Trophoblast cell (in vitro differentiated cells and primary cell): ENCODE results near the gene EML1.

Source experiments
- DNase-seq, 2 donors: peaks; one replicate each; pipeline ENCODE4 v3.0.0-alpha.2; 2016
- H2AFZ ChIP-seq: 2 replicates; pipeline ENCODE4 v1.6.1; 2013; ENCODE audit warnings: low read length, moderate library complexity, mild to moderate bottlenecking; ENCODE audit not compliant: insufficient read depth, poor library complexity
- H2AK5ac ChIP-seq: 2 replicates; pipeline ENCODE4 v1.6.1; 2013; ENCODE audit warnings: mild to moderate bottlenecking, low read length
- H2BK120ac ChIP-seq: 2 replicates; pipeline ENCODE4 v1.6.1; 2013; ENCODE audit warnings: low read length, mild to moderate bottlenecking, moderate library complexity; ENCODE audit not compliant: insufficient read depth, poor library complexity
- H2BK12ac ChIP-seq: 2 replicates; pipeline ENCODE4 v1.6.1; 2013; ENCODE audit warnings: mild to moderate bottlenecking, low read length, moderate library complexity
- H2BK5ac ChIP-seq: 2 replicates; pipeline ENCODE4 v1.6.1; 2013; ENCODE audit warnings: low read length, low read depth, moderate library complexity, mild to moderate bottlenecking; ENCODE audit not compliant: poor library complexity
- H3K14ac ChIP-seq: 2 replicates; pipeline ENCODE4 v1.6.1; 2013; ENCODE audit warnings: mild to moderate bottlenecking, low read length
- H3K18ac ChIP-seq: 2 replicates; pipeline ENCODE4 v1.6.1; 2013; ENCODE audit warnings: mild to moderate bottlenecking, low read length
- H3K23ac ChIP-seq: 2 replicates; pipeline ENCODE4 v1.6.1; 2013; ENCODE audit warnings: low read length
- H3K27ac ChIP-seq: 2 replicates; pipeline ENCODE4 v1.5.1; 2013; ENCODE audit warnings: low read depth, mild to moderate bottlenecking, inconsistent platforms, low read length, moderate library complexity
- H3K27me3 ChIP-seq: 2 replicates; pipeline ENCODE4 v1.6.1; 2013; ENCODE audit warnings: inconsistent platforms, mild to moderate bottlenecking, low read length, moderate library complexity; ENCODE audit not compliant: insufficient read depth
- H3K36me3 ChIP-seq, 2 experiments: 1 replicate in 1 of 2; 2 replicates in 1 of 2; pipeline ENCODE4 v1.6.1; 2013; ENCODE audit warnings: low read length in 2 of 2, mild to moderate bottlenecking in 2 of 2, moderate library complexity in 1 of 2; ENCODE audit not compliant: insufficient read depth in 2 of 2, control insufficient read depth in 1 of 2
- H3K4ac ChIP-seq: 2 replicates; pipeline ENCODE4 v1.6.1; 2013; ENCODE audit warnings: low read depth, mild to moderate bottlenecking, low read length, moderate library complexity
- H3K4me1 ChIP-seq, 2 experiments: 1 replicate in 1 of 2; 2 replicates in 1 of 2; pipeline ENCODE4 v1.6.1; 2013; ENCODE audit warnings: low read length in 2 of 2, mild to moderate bottlenecking in 2 of 2, moderate library complexity in 1 of 2; ENCODE audit not compliant: insufficient read depth in 2 of 2, control insufficient read depth in 1 of 2
- H3K4me2 ChIP-seq: 2 replicates; pipeline ENCODE4 v1.6.1; 2013; ENCODE audit warnings: inconsistent platforms, mild to moderate bottlenecking, low read length, moderate library complexity
- H3K4me3 ChIP-seq: 2 replicates; pipeline ENCODE4 v1.5.1; 2013; ENCODE audit warnings: mild to moderate bottlenecking, low read depth, low read length, inconsistent platforms
- H3K79me1 ChIP-seq: one replicate; pipeline ENCODE4 v1.6.1; 2013; ENCODE audit warnings: low read length
- H3K79me2 ChIP-seq: 2 replicates; pipeline ENCODE4 v1.6.1; 2013; ENCODE audit warnings: low read length, mild to moderate bottlenecking; ENCODE audit not compliant: control insufficient read depth, insufficient read depth, poor library complexity
- H3K9ac ChIP-seq: 2 replicates; pipeline ENCODE4 v1.6.1; 2013; ENCODE audit warnings: mild to moderate bottlenecking, low read length
- H3K9me3 ChIP-seq: 2 replicates; pipeline ENCODE4 v1.6.1; 2013; ENCODE audit warnings: low read depth, mild to moderate bottlenecking, control low read depth, inconsistent platforms, low read length; ENCODE audit not compliant: insufficient read depth
- H4K12ac ChIP-seq: 2 replicates; pipeline ENCODE4 v1.6.1; 2013; ENCODE audit warnings: low read depth, mild to moderate bottlenecking, low read length, moderate library complexity
- H4K8ac ChIP-seq: 2 replicates; pipeline ENCODE4 v1.6.1; 2013; ENCODE audit warnings: low read depth, mild to moderate bottlenecking, low read length, moderate library complexity
- H4K91ac ChIP-seq: one replicate; pipeline ENCODE4 v1.6.1; 2013; ENCODE audit warnings: low read depth, mild to moderate bottlenecking, low read length, moderate library complexity
- WGBS: extraction: QIAGEN DNeasy Blood & Tissue Kit; methylation state at CpG from one replicate; pipeline ENCODE4 v1.1.7; 2013; ENCODE audit warnings: missing lambda C conversion rate; ENCODE audit not compliant: insufficient read length, insufficient coverage; ENCODE audit errors: extremely low coverage; 5-methylcytosine and 5-hydroxymethylcytosine counted together

EML1 gene

DNA sequence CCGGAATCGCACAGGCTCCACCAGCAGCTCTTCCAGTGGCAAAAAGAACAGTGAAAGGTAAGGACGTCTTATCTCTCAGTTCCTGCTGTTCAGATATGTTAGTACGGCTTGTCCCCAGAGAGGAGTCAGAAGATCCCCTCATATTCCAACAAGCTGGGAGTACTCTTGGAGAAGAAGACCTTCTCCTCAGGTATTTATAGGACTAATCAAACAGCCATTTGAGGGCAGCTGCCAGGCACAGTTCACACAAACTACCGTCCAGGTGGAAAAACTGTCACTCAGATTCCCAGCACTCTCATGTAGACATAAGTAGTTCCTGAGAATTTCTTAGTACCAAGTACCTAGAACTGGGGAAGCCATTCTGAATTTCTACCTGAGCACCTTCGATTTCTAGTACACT lies 85.3 kb downstream of the EML1 start:
- WGBS: no CpG with 5 or more reads among the region's 6 CpGs
- no peaks in the 10 kb centered on the region for H3K27me3 ChIP-seq
- no peak overlapping the region for H4K12ac ChIP-seq
- H2BK120ac ChIP-seq: no peak overlapping the region
- no peaks in the 10 kb centered on the region for H3K79me2 ChIP-seq
- H3K9me3 ChIP-seq: no peaks in the 10 kb centered on the region
- no peaks in the 10 kb centered on the region for H3K79me1 ChIP-seq
- no peak overlapping the region for H3K4me3 ChIP-seq
- H2AK5ac ChIP-seq: no peak overlapping the region
- H3K9ac ChIP-seq: no peak overlapping the region
- no peak overlapping the region for H3K23ac ChIP-seq
- no peak overlapping the region for H4K91ac ChIP-seq
- no peaks in the 10 kb centered on the region for H3K36me3 ChIP-seq
- H3K4me2 ChIP-seq: no peak overlapping the region
- H4K8ac ChIP-seq: no peak overlapping the region
- H2BK12ac ChIP-seq: no peak overlapping the region
- no peak overlapping the region for H3K4ac ChIP-seq
- no peak overlapping the region for H2AFZ ChIP-seq
- H3K4me1 ChIP-seq: no peaks in the 10 kb centered on the region
- no peak overlapping the region for H3K14ac ChIP-seq
- DNase-seq: no peak
- no peak overlapping the region for H3K27ac ChIP-seq
- H2BK5ac ChIP-seq: no peak overlapping the region
- H3K18ac ChIP-seq: no peak overlapping the region

DNA sequence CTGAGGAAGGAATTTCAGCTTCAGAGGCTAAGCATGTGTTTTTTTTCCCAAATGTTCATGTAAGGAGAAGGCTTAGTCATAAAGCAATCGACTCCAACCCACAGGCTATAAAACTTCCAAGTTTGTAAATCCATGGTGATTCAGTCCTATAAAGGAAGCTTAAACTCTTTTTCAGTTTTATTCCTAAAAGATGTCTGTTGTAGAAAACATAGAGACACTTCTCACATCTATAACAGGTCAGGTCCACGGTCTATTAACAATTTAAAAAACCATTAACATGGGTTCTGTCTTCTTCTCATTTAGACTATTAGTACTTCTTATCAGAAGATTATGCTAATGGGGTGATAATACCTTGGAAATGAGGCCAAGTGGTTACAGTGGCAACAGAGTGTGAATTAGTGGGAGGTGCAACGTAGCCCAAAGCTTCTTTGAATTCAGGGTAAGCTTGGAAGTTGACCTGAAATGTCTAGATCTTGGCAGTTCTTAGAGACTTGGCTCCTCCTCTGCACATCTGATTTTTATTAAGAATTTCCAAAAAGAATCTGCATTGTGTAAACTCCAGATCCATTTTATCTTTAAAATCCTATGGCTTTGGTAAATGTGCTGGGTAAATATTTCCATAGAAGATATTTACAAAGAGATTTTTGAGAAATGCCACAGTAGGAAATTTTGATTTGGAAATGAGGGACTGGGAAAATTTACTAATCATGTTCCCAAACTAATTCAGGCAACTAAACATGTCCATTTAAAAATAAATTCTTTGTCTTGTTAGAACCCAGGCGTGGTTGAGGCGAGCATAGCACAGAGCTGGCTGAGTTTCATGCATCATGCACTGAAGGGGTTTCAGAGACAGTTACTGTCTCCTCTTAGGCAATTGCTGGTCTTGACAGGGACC lies 86.4 kb downstream of the EML1 start:
- Histone ChIP-seq H3K27ac (no peak overlapping the region), H3K4me3 (no peak overlapping the region), H2BK120ac (no peak overlapping the region), H3K79me1 (no peaks in the 10 kb centered on the region), H3K23ac (no peak overlapping the region), H4K12ac (no peak overlapping the region), H2BK5ac (no peak overlapping the region), H3K4me2 (no peak overlapping the region), H3K36me3 (no peaks in the 10 kb centered on the region), H3K14ac (no peak overlapping the region), H3K27me3 (no peaks in the 10 kb centered on the region), H4K8ac (no peak overlapping the region), H2AK5ac (no peak overlapping the region), H2BK12ac (no peak overlapping the region), H3K18ac (no peak overlapping the region), H3K4me1 (no peaks in the 10 kb centered on the region), H3K4ac (no peak overlapping the region), H3K9me3 (no peaks in the 10 kb centered on the region), H2AFZ (no peak overlapping the region), H3K9ac (no peak overlapping the region), H3K79me2 (no peaks in the 10 kb centered on the region), H4K91ac (no peak overlapping the region)
- no CpG with 5 or more reads among the region's 5 CpGs for WGBS
- DNase-seq: no peak

DNA sequence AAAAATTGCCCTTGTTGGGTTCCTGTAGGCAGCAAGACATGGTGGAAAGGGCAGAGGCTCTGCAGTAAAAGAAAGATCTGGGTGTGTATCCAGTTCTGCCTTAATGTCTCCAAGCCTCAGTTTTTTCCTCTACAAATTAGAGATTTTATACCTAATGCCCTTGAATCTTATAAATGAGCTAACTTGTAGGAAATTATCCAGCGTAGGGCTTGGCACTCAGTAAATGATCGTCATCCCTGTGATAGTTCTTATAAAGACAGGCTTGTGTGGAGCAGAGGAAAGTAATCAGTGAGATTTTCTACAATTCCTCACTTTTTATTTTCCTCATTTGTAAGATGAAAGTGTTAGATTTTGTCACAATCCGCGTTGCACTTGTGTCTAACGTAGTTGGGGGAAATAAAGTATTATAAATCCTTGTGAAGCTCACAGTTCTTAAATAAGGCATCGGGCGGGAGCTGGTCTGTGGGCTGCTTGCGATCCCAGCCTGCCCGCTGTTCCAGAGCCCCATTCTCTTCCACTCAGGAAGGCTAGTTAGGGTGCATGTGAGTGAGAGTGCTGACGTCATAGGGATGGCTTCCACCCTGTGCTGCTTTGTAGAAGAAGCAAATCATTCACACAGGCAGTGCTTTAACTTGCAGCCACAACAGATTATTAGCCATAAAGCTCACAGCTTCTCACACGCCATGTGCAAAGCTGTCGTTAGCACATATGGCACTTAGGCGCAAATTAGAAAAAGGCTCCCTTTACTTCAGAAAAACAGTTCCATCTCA lies 87.6 kb downstream of the EML1 start:
- no peak overlapping the region for H2BK5ac ChIP-seq
- no peak overlapping the region for H3K4me3 ChIP-seq
- no peaks in the 10 kb centered on the region for H3K79me1 ChIP-seq
- H3K27ac ChIP-seq: no peak overlapping the region
- no CpG with 5 or more reads among the region's 13 CpGs for WGBS
- no peak overlapping the region for H3K14ac ChIP-seq
- H2BK120ac ChIP-seq: no peak overlapping the region
- no peaks in the 10 kb centered on the region for H3K4me1 ChIP-seq
- H4K8ac ChIP-seq: no peak overlapping the region
- H4K91ac ChIP-seq: no peak overlapping the region
- no peaks in the 10 kb centered on the region for H3K36me3 ChIP-seq
- H3K18ac ChIP-seq: no peak overlapping the region
- no peak overlapping the region for H3K4ac ChIP-seq
- DNase-seq: no peak
- H3K9me3 ChIP-seq: no peaks in the 10 kb centered on the region
- H4K12ac ChIP-seq: no peak overlapping the region
- H3K27me3 ChIP-seq: no peaks in the 10 kb centered on the region
- no peaks in the 10 kb centered on the region for H3K79me2 ChIP-seq
- no peak overlapping the region for H3K23ac ChIP-seq
- H3K9ac ChIP-seq: no peak overlapping the region
- H3K4me2 ChIP-seq: no peak overlapping the region
- H2AFZ ChIP-seq: no peak overlapping the region
- no peak overlapping the region for H2AK5ac ChIP-seq
- no peak overlapping the region for H2BK12ac ChIP-seq

DNA sequence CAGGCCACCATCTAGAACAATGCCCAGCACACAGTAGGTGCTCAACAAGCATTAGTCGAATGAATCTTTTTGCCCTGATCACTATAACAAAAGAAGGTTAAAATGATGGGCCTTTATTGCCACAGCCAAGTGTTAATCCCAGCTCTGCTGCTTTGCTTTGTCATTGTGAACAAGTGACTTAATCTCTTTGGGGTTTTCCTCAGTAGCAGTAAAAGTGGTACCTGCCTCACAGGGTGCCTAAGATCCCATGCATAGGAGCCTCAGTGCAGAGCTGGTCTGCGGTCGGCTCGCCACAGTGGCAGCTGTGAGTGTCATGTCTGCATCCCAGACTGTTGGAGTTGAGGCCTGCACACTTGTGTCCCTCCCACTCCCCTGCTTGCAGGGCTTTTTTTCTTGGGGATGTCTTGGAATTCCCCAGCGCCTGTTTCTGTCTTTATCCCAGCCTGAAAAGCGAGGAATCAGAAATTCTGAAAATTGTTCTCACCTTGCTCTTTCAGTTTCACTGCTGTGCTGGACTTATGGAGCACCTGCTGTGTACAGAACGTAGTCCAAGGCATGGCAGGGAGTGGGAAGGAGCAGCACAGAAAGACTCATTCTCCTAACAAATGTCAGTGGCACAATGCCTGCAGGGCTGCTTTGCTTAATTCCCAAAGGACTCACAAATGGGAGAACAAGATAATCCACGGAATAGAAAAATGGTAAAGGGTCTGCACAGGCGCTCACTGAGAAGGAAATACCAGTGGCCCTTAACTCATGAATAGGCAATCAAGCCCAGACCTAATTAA lies 90.8 kb downstream of the EML1 start:
- H4K8ac ChIP-seq: no peak overlapping the region
- no peak overlapping the region for H3K4me2 ChIP-seq
- no peak overlapping the region for H4K91ac ChIP-seq
- H2BK12ac ChIP-seq: no peak overlapping the region
- no peak overlapping the region for H2AFZ ChIP-seq
- H3K4ac ChIP-seq: no peak overlapping the region
- H3K23ac ChIP-seq: no peak overlapping the region
- no peaks in the 10 kb centered on the region for H3K79me1 ChIP-seq
- no peak for DNase-seq
- no peak overlapping the region for H2AK5ac ChIP-seq
- H3K36me3 ChIP-seq: no peaks in the 10 kb centered on the region
- H4K12ac ChIP-seq: no peak overlapping the region
- no peak overlapping the region for H3K14ac ChIP-seq
- no peaks in the 10 kb centered on the region for H3K9me3 ChIP-seq
- H3K79me2 ChIP-seq: no peaks in the 10 kb centered on the region
- WGBS: no CpG with 5 or more reads among the region's 9 CpGs
- no peaks in the 10 kb centered on the region for H3K27me3 ChIP-seq
- H2BK5ac ChIP-seq: no peak overlapping the region
- no peak overlapping the region for H3K4me3 ChIP-seq
- H3K18ac ChIP-seq: no peak overlapping the region
- H2BK120ac ChIP-seq: no peak overlapping the region
- no peaks in the 10 kb centered on the region for H3K4me1 ChIP-seq
- H3K9ac ChIP-seq: no peak overlapping the region
- no peak overlapping the region for H3K27ac ChIP-seq
